Ovary (tissue), 3 donors: Measurements from ENCODE around the gene ADGRL1.

Source experiments
- CTCF ChIP-seq, 3 donors: fragments of 450-650 bp in 2 of 3; fragments of 200-600 bp in 1 of 3; IDR thresholded peaks; one replicate each; pipeline versions ENCODE4 v1.5.1 to v1.8.0; 2016 to 2022; ENCODE audit warnings: antibody characterized with exemption in 3 of 3, mild to moderate bottlenecking in 1 of 3
- POLR2A ChIP-seq: fragments of 450-650 bp; IDR thresholded peaks from one replicate; pipeline ENCODE4 v1.6.1; 2017; ENCODE audit warnings: antibody characterized with exemption, mild to moderate bottlenecking, moderate library complexity
- donor health status: DM: no; HTN: no; CAD: no.

- TF ChIP-seq CTCF (IDR thresholded peaks at IDR 0.05) (no peak), POLR2A (no peak)
These were observed 78.8 kb downstream of the ADGRL1 start for GRCh38 chr19:14127176-14127575.
